Stimulated activated CD8-positive, alpha-beta memory T cell treated with anti-CD3 and anti-CD28 coated beads, Interleukin-15, amount 100 ng/mL, for 24 hours (primary cell): ENCODE measurements around the gene THAP5.

ENCODE experiments used
- DNase-seq: peaks from one replicate; pipeline ENCODE4 v3.0.0-alpha.2; 2020; ENCODE audit warnings: low read depth

The THAP5 gene

GRCh38 chr7:108569381-108570145, at the start of gene THAP5, which contains the start of gene DNAJB9:
Gene THAP5, minus strand, starts transcription at chr7:108569706. Its CDS starts 137 bp downstream, at chr7:108569569.
Gene DNAJB9, plus strand, starts transcription at chr7:108569874. Its CDS starts 1,853 bp downstream, at chr7:108571727.
- peak; percentile 91 for DNase-seq

- no peak for DNase-seq
Observed at GRCh38 chr7:108618056-108618455, 48.5 kb upstream of the THAP5 start.

- DNase-seq: no peak
Observed at GRCh38 chr7:108614896-108615295, 45.4 kb upstream of the THAP5 start.

GRCh38 chr7:108613949-108614381, 44.5 kb upstream of the THAP5 start:
- DNase-seq: no peak

- no peak for DNase-seq
Observed at GRCh38 chr7:108613147-108613948, 43.8 kb upstream of the THAP5 start.

GRCh38 chr7:108611268-108611667, 41.8 kb upstream of the THAP5 start:
- no peak for DNase-seq

- no peak for DNase-seq
Observed at GRCh38 chr7:108609643-108610042, 40.1 kb upstream of the THAP5 start.

- no peak for DNase-seq
Observed at GRCh38 chr7:108605559-108606201, 36.2 kb upstream of the THAP5 start.

GRCh38 chr7:108604307-108605077, 35.0 kb upstream of the THAP5 start:
- DNase-seq: no peak

GRCh38 chr7:108603656-108604306, 34.3 kb upstream of the THAP5 start:
- DNase-seq: no peak

GRCh38 chr7:108600399-108600798, 30.9 kb upstream of the THAP5 start:
- DNase-seq: no peak

GRCh38 chr7:108598914-108599580, 29.5 kb upstream of the THAP5 start:
- no peak for DNase-seq

GRCh38 chr7:108598153-108598552, 28.6 kb upstream of the THAP5 start:
- no peak for DNase-seq

- no peak for DNase-seq
Observed at GRCh38 chr7:108596560-108596959, 27.1 kb upstream of the THAP5 start.

GRCh38 chr7:108592646-108593201, 23.2 kb upstream of the THAP5 start:
- DNase-seq: no peak

- no peak for DNase-seq
Observed at GRCh38 chr7:108590606-108591005, 21.1 kb upstream of the THAP5 start.

GRCh38 chr7:108589874-108590273, 20.4 kb upstream of the THAP5 start:
- DNase-seq: no peak

- no peak for DNase-seq
Observed at GRCh38 chr7:108589199-108589598, 19.7 kb upstream of the THAP5 start.

GRCh38 chr7:108586274-108586710, 16.8 kb upstream of the THAP5 start:
- no peak for DNase-seq

- DNase-seq: no peak
Observed at GRCh38 chr7:108585843-108586242, 16.3 kb upstream of the THAP5 start.
